ENCODE measurements around the gene SPRR5. TPM values are rescaled to one million over a fixed set of nuclear protein-coding genes. Genes with fewer than 3 reads are reported as not detected.

Gene SPRR5
- total and polyA plus RNA-seq, 4 donors, result not detected

DNA sequence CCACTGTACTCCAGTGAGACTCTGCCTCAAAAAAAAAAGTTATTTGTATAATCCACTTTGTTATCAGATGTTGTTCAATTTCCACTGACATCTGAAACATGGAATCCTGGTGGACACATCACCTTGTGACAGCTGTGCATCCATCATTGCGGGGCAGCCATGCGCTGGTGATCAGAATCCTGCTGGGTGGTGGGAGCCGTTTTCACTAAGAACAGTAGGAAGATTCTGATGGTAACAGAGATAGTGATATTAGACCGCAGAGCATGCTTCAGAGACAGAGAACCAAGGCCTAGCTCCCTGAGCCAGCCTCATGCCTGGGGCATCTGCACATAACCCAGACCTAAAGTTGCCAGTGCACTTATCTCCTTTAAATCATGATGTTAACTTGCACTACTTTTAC, 51.5 kb downstream of the SPRR5 start:
- Histone ChIP-seq H3K36me3 (ENCODE audit: control insufficient read depth in 4 of 4, insufficient read depth in 3 of 4, low read depth in 1 of 4, low read length in 3 of 4) (no peaks in the 10 kb centered on the region), H3K27ac (ENCODE audit: low read depth in 1 of 2, low read length in 2 of 2) (no peak overlapping the region), H3K4me3 (ENCODE audit: low read depth in 1 of 3, low read length in 3 of 3) (no peak overlapping the region), H3K9ac (ENCODE audit: low read depth in 1 of 2, low read length in 2 of 2) (no peak overlapping the region), H3K27me3 (ENCODE audit: control insufficient read depth in 4 of 4, insufficient read depth in 4 of 4, low read length in 3 of 4) (no peaks in the 10 kb centered on the region), H3K4me1 (ENCODE audit: control insufficient read depth in 4 of 4, insufficient read depth in 4 of 4, low read length in 3 of 4) (no peaks in the 10 kb centered on the region), H3K9me3 (ENCODE audit: control insufficient read depth in 4 of 4, low read length in 3 of 4) (no peaks in the 10 kb centered on the region)
- DNase-seq (ENCODE audit: low spot score), result no peak
- 87% methylated on average over 4 of the region's 4 CpGs for WGBS
- no peak for TF ChIP-seq FOXA2 (IDR thresholded peaks at IDR 0.05)
- no peak for TF ChIP-seq YY1 (IDR thresholded peaks at IDR 0.05)
- TF ChIP-seq EGR1 (IDR thresholded peaks at IDR 0.05; ENCODE audit: low read depth in 2 of 2), result no peak
- TF ChIP-seq HNF4G (IDR thresholded peaks at IDR 0.05), result no peak
- TF ChIP-seq GABPA (IDR thresholded peaks at IDR 0.05 in 1 of 2, conservative IDR thresholded peaks at IDR 0.05 in 1 of 2), result no peak
- TF ChIP-seq FOXA1 (IDR thresholded peaks at IDR 0.05), result no peak
- TF ChIP-seq, protein P1, sequence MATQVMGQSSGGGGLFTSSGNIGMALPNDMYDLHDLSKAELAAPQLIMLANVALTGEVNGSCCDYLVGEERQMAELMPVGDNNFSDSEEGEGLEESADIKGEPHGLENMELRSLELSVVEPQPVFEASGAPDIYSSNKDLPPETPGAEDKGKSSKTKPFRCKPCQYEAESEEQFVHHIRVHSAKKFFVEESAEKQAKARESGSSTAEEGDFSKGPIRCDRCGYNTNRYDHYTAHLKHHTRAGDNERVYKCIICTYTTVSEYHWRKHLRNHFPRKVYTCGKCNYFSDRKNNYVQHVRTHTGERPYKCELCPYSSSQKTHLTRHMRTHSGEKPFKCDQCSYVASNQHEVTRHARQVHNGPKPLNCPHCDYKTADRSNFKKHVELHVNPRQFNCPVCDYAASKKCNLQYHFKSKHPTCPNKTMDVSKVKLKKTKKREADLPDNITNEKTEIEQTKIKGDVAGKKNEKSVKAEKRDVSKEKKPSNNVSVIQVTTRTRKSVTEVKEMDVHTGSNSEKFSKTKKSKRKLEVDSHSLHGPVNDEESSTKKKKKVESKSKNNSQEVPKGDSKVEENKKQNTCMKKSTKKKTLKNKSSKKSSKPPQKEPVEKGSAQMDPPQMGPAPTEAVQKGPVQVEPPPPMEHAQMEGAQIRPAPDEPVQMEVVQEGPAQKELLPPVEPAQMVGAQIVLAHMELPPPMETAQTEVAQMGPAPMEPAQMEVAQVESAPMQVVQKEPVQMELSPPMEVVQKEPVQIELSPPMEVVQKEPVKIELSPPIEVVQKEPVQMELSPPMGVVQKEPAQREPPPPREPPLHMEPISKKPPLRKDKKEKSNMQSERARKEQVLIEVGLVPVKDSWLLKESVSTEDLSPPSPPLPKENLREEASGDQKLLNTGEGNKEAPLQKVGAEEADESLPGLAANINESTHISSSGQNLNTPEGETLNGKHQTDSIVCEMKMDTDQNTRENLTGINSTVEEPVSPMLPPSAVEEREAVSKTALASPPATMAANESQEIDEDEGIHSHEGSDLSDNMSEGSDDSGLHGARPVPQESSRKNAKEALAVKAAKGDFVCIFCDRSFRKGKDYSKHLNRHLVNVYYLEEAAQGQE (IDR thresholded peaks at IDR 0.05), result no peak
- no peak for TF ChIP-seq SP1 (IDR thresholded peaks at IDR 0.05)
- TF ChIP-seq RXRA (IDR thresholded peaks at IDR 0.05), result no peak
- TF ChIP-seq, protein P2, sequence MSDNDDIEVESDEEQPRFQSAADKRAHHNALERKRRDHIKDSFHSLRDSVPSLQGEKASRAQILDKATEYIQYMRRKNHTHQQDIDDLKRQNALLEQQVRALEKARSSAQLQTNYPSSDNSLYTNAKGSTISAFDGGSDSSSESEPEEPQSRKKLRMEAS (IDR thresholded peaks at IDR 0.05), result no peak
- TF ChIP-seq RAD21 (IDR thresholded peaks at IDR 0.05), result no peak
- TF ChIP-seq CTCF (IDR thresholded peaks at IDR 0.05; ENCODE audit: low read depth, low read length, missing input control), result no peak
- no peak for TF ChIP-seq HNF4A (conservative IDR thresholded peaks at IDR 0.05)
- no peak for TF ChIP-seq TAF1 (conservative IDR thresholded peaks at IDR 0.05)
- TF ChIP-seq, protein P3, sequence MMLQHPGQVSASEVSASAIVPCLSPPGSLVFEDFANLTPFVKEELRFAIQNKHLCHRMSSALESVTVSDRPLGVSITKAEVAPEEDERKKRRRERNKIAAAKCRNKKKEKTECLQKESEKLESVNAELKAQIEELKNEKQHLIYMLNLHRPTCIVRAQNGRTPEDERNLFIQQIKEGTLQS (IDR thresholded peaks at IDR 0.05), result no peak
- no peak for TF ChIP-seq NR2F2 (IDR thresholded peaks at IDR 0.05)
- TF ChIP-seq ZBTB33 (IDR thresholded peaks at IDR 0.05), result no peak
- TF ChIP-seq JUND (IDR thresholded peaks at IDR 0.05), result no peak

Small RNA genes within 50 kb of the gene (small RNA-seq; reads per million reads assigned to genes)
- gene SPRR1A, result not detected

Other genes with a start within 250 kb of the SPRR5 start
- not detected for gene LCE2A, start 248.9 kb upstream of the SPRR5 start, total RNA-seq
- gene LCE2A, start 248.9 kb upstream of the SPRR5 start, polyA plus RNA-seq, result not detected
- not detected for gene LCE4A, start 239.0 kb upstream of the SPRR5 start, total RNA-seq
- not detected for gene LCE4A, start 239.0 kb upstream of the SPRR5 start, polyA plus RNA-seq
- not detected for gene KPRP, start 189.2 kb upstream of the SPRR5 start, total RNA-seq
- not detected for gene KPRP, start 189.2 kb upstream of the SPRR5 start, polyA plus RNA-seq
- not detected for gene LCE1F, start 172.1 kb upstream of the SPRR5 start, total RNA-seq
- not detected for gene LCE1F, start 172.1 kb upstream of the SPRR5 start, polyA plus RNA-seq
- gene LCE1E, start 160.9 kb upstream of the SPRR5 start, total RNA-seq, result not detected
- gene LCE1E, start 160.9 kb upstream of the SPRR5 start, polyA plus RNA-seq, result not detected
- gene LCE1D, start 150.5 kb upstream of the SPRR5 start, total RNA-seq, result not detected
- gene LCE1D, start 150.5 kb upstream of the SPRR5 start, polyA plus RNA-seq, result not detected
- not detected for gene LCE1C, start 140.6 kb upstream of the SPRR5 start, total RNA-seq
- gene LCE1C, start 140.6 kb upstream of the SPRR5 start, polyA plus RNA-seq, result not detected
- not detected for gene LCE1B, start 135.2 kb upstream of the SPRR5 start, total RNA-seq
- gene LCE1B, start 135.2 kb upstream of the SPRR5 start, polyA plus RNA-seq, result not detected
- gene LCE1A, start 119.7 kb upstream of the SPRR5 start, total RNA-seq, result not detected
- not detected for gene LCE1A, start 119.7 kb upstream of the SPRR5 start, polyA plus RNA-seq
- gene LCE6A, start 104.3 kb upstream of the SPRR5 start, total RNA-seq, result not detected
- gene LCE6A, start 104.3 kb upstream of the SPRR5 start, polyA plus RNA-seq, result not detected
- gene LCE7A, start 87.2 kb upstream of the SPRR5 start, total RNA-seq, result not detected
- gene LCE7A, start 87.2 kb upstream of the SPRR5 start, polyA plus RNA-seq, result not detected
- not detected for gene SMCP, start 68.9 kb upstream of the SPRR5 start, total RNA-seq
- gene SMCP, start 68.9 kb upstream of the SPRR5 start, polyA plus RNA-seq, result not detected
- gene IVL, start 38.7 kb upstream of the SPRR5 start, total RNA-seq, result not detected
- under 1 TPM in 1 of 2 donors, not detected in 1; 0.02 TPM for gene IVL, start 38.7 kb upstream of the SPRR5 start, polyA plus RNA-seq
- not detected for gene SPRR4, start 23.4 kb downstream of the SPRR5 start, total RNA-seq
- not detected for gene SPRR4, start 23.4 kb downstream of the SPRR5 start, polyA plus RNA-seq
- gene SPRR1A, start 36.9 kb downstream of the SPRR5 start, total RNA-seq, result not detected
- gene SPRR1A, start 36.9 kb downstream of the SPRR5 start, polyA plus RNA-seq, result not detected
- gene SPRR3, start 54.5 kb downstream of the SPRR5 start, total RNA-seq, result not detected
- gene SPRR3, start 54.5 kb downstream of the SPRR5 start, polyA plus RNA-seq, result under 1 TPM in 1 of 2 donors, not detected in 1; 0.61 TPM
- gene SPRR1B, start 84.0 kb downstream of the SPRR5 start, total RNA-seq, result not detected
- gene SPRR1B, start 84.0 kb downstream of the SPRR5 start, polyA plus RNA-seq, result not detected
- gene SPRR2D, start 93.9 kb downstream of the SPRR5 start, total RNA-seq, result not detected
- under 1 TPM in 1 of 2 donors, not detected in 1; 0.09 TPM for gene SPRR2D, start 93.9 kb downstream of the SPRR5 start, polyA plus RNA-seq
- gene SPRR2A, start 110.3 kb downstream of the SPRR5 start, total RNA-seq, result not detected
- not detected for gene SPRR2A, start 110.3 kb downstream of the SPRR5 start, polyA plus RNA-seq
- gene SPRR2B, start 124.4 kb downstream of the SPRR5 start, total RNA-seq, result not detected
- not detected for gene SPRR2B, start 124.4 kb downstream of the SPRR5 start, polyA plus RNA-seq
- not detected for gene SPRR2E, start 147.3 kb downstream of the SPRR5 start, total RNA-seq
- gene SPRR2E, start 147.3 kb downstream of the SPRR5 start, polyA plus RNA-seq, result not detected
- gene SPRR2F, start 166.3 kb downstream of the SPRR5 start, total RNA-seq, result not detected
- not detected for gene SPRR2F, start 166.3 kb downstream of the SPRR5 start, polyA plus RNA-seq
- gene SPRR2G, start 203.7 kb downstream of the SPRR5 start, total RNA-seq, result not detected
- not detected for gene SPRR2G, start 203.7 kb downstream of the SPRR5 start, polyA plus RNA-seq

Data from liver (tissue), 10 donors.